ENCODE data around the gene ITPR2.

DNA sequence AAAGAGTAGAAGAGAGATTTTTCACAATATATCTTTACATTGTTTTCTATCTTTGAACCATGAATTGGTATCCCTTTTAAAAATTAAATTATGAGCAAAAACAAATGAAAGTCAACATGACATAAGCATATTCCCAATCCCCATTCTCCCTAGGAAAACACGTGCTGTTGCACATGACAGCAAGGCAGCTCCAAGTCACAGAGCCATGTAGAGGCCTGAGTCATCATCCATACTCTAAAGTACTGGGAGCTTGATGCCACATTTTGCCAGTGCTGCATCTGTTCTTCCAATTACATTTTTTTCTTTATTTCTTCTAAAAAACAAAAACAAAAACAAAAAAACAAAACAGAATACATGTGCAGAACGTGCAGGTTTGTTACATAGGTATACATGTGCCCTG lies 115.2 kb downstream of the ITPR2 start:
- TF ChIP-seq POLR2AphosphoS5 (IDR thresholded peaks at IDR 0.05; ENCODE audit: low read depth, low read length) (no peak), MXI1 (IDR thresholded peaks at IDR 0.05; ENCODE audit: low read depth, low read length) (no peak), SMC3 (IDR thresholded peaks at IDR 0.05; ENCODE audit: low read depth, low read length) (no peak)
- TF ChIP-seq, protein P1, sequence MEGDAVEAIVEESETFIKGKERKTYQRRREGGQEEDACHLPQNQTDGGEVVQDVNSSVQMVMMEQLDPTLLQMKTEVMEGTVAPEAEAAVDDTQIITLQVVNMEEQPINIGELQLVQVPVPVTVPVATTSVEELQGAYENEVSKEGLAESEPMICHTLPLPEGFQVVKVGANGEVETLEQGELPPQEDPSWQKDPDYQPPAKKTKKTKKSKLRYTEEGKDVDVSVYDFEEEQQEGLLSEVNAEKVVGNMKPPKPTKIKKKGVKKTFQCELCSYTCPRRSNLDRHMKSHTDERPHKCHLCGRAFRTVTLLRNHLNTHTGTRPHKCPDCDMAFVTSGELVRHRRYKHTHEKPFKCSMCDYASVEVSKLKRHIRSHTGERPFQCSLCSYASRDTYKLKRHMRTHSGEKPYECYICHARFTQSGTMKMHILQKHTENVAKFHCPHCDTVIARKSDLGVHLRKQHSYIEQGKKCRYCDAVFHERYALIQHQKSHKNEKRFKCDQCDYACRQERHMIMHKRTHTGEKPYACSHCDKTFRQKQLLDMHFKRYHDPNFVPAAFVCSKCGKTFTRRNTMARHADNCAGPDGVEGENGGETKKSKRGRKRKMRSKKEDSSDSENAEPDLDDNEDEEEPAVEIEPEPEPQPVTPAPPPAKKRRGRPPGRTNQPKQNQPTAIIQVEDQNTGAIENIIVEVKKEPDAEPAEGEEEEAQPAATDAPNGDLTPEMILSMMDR (IDR thresholded peaks at IDR 0.05) = no peak
- TF ChIP-seq, protein P2, sequence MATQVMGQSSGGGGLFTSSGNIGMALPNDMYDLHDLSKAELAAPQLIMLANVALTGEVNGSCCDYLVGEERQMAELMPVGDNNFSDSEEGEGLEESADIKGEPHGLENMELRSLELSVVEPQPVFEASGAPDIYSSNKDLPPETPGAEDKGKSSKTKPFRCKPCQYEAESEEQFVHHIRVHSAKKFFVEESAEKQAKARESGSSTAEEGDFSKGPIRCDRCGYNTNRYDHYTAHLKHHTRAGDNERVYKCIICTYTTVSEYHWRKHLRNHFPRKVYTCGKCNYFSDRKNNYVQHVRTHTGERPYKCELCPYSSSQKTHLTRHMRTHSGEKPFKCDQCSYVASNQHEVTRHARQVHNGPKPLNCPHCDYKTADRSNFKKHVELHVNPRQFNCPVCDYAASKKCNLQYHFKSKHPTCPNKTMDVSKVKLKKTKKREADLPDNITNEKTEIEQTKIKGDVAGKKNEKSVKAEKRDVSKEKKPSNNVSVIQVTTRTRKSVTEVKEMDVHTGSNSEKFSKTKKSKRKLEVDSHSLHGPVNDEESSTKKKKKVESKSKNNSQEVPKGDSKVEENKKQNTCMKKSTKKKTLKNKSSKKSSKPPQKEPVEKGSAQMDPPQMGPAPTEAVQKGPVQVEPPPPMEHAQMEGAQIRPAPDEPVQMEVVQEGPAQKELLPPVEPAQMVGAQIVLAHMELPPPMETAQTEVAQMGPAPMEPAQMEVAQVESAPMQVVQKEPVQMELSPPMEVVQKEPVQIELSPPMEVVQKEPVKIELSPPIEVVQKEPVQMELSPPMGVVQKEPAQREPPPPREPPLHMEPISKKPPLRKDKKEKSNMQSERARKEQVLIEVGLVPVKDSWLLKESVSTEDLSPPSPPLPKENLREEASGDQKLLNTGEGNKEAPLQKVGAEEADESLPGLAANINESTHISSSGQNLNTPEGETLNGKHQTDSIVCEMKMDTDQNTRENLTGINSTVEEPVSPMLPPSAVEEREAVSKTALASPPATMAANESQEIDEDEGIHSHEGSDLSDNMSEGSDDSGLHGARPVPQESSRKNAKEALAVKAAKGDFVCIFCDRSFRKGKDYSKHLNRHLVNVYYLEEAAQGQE (IDR thresholded peaks at IDR 0.05; ENCODE audit: low read depth, low read length) = no peak
